ENCODE data around the gene FAM13C. TPM values are rescaled to one million over a fixed set of nuclear protein-coding genes. Genes with fewer than 3 reads are reported as not detected.
"Not testable (repeated sequence)": the region's sequence is repeated elsewhere in the genome, so short reads cannot be mapped to it uniquely, and the experiment has no call there.

FAM13C gene
- total RNA-seq, 1 experiment from 2014 or later = 0.10 TPM

DNA sequence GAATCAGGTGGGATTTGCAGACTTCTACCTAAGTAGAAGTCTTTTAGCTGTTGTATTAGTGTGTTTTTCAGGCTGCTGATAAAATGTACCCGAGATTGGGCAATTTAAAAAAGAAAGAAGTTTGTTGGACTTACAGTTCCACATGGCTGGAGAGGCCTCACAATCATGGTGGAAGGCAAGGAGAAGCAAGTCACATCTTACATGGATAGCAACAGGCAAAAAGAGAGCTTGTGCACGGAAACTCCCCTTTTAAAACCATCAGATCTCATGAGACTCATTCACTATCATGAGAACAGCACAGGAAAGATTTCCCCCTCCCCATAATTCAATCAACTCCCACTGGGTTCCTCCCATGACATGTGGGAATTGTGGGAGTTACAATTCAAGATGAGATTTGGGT lies 123.2 kb downstream of the FAM13C start:
- DNase-seq (ENCODE audit: extremely low read depth, low read depth) = not testable (repeated sequence)

DNA sequence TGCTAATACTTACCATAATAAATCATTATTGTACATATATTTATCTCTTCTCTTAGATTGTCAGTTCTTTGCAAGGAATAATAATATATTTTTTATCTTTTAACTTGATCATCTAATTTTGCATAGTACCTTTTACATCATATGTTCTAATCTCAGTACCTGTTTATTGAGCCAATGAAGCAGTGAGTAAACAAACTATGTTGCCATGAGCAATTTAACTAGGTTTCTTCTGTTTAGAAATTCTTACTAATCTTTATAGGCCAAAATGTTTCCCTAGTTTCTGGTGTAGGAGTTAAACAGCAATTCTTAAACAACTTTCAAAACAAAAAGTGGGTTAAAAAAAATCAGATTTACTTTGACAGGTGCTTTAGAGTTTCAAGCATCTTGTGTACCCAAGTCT lies 124.6 kb downstream of the FAM13C start:
- no peak for DNase-seq (ENCODE audit: extremely low read depth, low read depth)

DNA sequence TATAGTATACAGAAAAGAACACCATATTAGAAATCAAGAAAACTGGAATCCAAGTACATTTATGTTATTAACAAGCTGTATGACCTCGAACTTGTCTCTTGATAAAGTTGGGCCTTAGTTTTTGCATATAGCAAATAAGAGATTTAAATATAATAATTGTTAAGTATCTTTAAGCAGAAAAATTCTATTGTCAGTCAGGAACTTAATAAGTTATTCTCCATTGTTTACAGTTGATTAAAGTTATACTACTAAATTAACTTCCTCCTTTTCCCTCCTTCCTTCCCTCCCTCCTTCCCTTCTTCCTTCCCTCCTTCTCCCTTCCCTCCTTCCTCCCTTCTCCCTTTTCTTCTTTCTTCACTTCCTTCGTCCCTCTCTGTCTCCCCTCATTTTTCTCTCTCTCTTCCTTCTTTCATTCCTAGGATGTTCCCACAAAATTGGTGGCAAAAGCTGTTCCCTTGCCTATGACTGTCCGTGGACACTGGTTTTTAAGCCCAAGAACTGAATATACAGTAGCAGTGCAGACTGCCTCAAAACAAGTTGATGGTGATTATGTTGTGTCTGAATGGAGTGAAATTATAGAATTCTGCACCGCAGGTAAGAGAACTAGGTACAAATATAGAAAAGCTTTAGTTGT lies 126.2 kb downstream of the FAM13C start:
- no peak for DNase-seq (ENCODE audit: extremely low read depth, low read depth)

DNA sequence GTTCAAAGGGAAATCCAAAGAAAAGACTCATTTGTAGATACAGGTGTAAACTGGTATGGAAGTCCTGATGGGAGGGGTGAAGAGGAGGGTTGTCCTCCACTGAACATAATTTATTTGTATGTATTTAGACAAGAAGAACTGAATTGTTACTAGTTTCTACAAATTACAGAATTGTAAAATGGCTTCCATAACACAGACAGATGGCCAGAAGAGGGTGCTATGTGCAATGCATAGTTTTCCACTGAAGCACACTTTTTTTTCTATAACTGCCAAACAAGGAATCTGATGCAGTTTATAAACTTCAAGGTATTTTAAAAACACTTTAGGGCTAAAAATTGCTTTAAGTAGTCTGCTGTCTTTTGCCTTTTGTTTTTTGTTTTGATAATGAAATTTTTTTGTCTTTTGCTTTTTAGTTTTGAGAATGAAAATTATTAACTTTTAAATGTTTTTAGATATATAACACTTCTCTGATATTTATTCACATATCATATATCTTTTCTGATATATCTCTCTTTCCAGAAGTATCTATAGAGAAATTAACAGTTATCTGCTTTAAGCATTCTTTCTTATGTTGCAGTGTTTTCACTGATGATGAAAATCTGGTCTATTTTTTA lies 127.4 kb downstream of the FAM13C start:
- DNase-seq (ENCODE audit: extremely low read depth, low read depth) = peak; percentile 28

DNA sequence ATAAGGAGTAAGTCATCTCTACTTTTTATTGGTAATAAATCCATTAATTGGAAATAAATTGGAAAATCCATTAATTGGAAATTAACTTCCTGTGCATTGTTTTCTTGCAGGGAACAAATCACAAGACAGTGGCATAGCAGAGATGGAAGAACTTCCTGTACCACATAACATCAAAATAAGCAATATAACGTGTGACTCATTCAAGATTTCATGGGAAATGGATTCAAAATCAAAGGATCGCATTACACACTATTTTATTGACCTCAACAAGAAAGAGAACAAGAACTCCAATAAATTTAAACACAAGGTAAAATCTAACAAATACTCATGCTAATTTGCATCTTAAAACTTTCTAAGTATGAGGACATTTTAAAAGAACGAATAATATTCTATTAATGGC lies 128.2 kb downstream of the FAM13C start:
- DNase-seq (ENCODE audit: extremely low read depth, low read depth) = no peak

DNA sequence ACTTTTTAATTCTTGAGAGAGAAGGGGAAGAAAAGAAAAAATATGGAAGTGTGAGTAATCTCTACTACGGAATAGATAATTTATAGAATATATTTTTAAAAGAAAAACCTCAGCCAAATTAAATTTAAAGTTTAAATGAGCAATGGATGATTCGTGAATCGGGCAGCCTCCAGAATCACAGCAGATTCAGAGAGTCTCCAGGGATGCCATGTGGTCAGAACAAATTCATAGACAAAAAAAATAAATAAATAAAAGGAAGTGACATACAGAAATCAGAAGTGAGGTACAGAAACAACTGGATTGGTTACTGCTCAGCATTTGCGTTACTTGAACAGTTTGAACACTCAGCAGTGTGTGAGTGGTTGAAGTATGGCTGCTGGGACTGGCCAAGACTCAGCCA lies 132.9 kb downstream of the FAM13C start:
- no peak for DNase-seq (ENCODE audit: extremely low read depth, low read depth)

DNA sequence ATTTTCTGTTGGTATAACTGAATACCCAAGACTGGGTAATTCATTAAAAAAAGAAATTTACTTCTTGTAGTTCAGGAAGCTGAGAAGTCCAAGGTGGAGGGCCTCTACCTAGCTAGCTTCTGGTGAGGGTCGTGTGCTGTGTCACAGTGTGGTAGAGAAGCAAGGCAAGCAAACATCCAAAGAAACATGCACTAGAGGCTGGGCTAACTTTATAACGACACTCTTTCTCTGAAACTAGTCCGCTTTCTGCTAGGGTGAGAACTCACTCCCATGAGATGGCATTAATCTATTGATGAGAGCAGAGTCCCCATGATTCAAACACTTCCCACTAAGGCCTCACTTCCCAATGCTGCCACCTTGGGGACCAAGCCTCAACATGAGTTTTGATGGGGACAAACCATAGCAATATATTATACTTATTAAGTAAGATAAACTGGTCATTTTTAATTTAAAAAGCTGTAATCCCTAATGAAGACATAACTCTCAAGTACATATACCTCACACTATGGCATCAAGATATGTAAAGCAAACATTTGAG lies 135.1 kb downstream of the FAM13C start:
- DNase-seq (ENCODE audit: extremely low read depth, low read depth) = no peak

DNA sequence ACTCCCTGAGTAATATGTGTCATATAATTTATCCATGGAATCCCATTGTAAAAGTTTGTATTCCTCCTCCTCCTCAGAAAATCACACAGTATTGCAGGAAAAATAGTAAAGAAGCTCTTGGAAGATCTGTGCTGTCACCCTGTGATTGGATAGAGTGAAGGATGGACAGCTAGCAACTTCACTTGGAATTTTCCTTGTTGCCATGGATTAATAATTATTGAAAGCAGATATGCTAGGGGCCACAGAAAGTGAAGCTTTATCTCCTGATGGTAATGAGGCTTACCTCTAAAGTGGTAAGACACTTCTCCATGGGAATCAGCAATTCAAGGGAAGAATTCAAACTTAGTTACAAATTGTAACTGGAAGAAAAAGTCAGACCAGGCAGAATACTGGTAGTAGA lies 137.1 kb downstream of the FAM13C start:
- no peak for DNase-seq (ENCODE audit: extremely low read depth, low read depth)

DNA sequence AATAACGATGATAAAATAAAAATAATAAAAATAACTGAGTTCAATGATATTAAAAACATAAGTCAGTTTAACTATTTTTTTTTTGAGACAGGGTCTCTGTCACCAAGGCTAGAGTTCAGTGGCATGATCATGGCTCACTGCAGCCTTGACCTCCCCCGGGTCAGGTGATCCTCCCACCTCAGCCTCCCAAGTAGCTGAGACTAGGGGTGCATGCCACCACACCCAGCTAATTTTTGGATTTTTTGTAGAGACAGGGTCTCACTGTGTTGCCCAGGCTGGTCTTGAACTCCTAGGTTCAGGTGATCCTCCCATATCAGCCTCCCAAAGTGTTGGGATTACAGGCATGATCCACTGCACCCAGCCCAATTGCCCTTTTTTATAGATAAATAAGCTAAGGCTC lies 138.8 kb downstream of the FAM13C start:
- DNase-seq (ENCODE audit: extremely low read depth, low read depth) = not testable (repeated sequence)

DNA sequence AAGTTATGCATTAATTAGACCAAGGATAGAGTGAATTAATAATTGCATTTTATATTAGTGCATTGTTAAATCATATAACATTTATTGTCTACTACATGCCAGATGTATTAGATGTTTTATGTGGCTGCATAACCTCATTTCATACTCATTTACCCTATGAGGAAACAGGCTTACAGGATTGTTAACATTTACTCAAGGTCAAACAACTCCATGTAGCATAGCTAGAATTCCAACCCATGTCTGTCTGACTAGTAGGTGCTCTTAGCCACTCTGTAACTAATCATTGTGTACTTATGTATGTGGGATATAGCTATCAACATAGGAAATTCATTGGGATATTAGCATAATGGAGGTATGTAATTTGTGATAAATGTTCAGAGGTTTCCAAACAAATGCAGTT lies 139.6 kb downstream of the FAM13C start:
- no peak for DNase-seq (ENCODE audit: extremely low read depth, low read depth)

DNA sequence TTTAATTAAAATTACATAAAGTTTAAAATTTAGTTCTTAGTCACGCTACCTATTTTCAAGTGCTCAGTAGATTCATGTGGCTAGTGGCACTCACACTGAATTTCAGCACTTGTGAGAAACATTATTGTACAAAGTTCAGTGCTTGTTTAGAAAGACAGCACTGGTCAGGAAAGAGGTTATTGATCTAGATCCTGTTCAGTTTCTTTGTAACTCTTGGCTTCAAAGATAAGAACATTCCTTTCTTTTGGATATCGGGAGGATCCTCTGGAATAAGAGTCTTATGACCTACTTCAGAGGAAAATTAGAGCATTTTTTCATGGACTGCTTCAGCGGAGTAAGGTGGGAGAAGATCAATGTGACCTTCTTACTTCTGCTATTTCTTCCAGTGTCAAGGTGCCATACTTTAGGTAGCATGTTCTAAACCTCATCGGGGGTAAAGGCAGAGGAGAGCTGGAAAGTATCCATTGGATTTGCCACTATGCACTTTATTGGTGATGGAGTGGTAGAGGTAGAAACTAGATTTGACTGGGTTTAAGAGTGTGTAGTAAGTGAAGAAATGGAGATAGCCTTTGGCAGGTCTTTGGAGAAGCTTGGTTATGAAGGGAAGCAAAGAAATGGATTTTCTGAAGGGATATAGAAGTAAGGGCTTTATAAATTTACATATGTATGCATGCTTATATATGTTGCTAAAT lies 146.0 kb downstream of the FAM13C start:
- DNase-seq (ENCODE audit: extremely low read depth, low read depth) = no peak

DNA sequence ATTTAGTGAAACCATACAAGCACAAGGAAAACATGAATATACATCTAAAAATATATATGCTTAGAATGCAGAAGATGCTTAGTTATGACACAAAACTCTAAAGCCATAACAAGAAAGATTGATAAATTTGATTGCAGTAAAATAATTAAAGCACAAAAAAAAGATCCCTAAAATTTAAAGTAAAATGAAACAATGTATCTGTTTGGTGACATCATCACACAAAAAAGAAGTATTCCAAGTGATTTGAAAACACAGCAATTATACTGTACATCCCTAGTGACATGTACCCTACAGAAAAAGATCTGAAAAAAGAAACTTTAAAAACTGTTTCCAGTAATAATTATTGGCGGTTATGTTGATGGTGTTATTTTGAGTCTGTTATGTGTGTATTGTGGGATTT lies 148.2 kb downstream of the FAM13C start:
- no peak for DNase-seq (ENCODE audit: extremely low read depth, low read depth)

DNA sequence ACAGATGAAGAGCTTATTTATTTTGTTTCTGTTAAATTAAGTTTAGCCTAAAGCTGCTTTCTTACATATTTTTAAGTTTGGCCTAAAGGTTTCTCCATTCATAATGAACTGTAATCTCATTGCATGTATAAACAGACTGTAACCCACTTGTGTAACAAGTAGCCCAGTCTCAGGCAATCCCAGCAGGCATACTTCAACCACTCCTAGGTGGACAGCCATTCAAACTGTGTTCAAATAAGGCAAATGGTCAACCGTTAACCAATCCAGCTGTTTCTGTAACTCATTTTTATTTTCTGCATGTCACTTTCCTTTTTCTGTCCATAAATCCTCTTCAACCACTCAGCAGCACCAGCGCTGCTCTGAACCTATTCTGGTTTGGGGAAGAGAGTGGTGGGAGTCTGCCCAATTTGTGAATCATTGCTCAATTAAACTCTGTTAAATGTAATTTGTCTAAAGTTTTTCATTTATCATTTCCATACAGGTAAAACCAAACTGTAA lies 150.0 kb downstream of the FAM13C start:
- DNase-seq (ENCODE audit: extremely low read depth, low read depth) = no peak

DNA sequence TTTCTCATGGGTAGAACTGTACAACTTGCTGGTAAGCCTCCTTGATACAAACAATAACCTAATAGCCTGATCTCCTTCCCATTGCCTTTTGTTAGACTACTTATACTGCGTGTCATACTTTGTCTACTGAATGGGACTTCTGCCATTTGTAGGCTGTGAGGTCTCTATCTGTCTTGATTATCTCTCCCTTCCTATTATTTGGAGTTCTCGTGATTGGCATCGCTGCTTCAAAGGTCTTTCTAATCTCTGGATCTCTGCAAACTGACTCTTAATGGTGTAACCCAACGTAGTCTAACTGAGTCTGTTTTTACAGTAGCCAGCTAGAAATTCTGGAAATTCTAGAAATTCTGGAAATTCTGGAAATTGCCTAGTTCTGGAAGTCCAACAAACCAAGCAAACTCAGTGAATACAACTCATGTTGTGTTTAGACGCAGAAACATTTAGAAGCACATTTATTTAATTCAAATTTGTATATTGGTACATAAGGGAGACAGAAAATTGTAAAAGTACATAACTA lies 156.1 kb downstream of the FAM13C start:
- no peak for DNase-seq (ENCODE audit: extremely low read depth, low read depth)

Other genes with a start within 250 kb of the FAM13C start
- gene PHYHIPL, start 185.9 kb downstream of the FAM13C start, total RNA-seq (2014; rRNA removed; shearing (Covaris generic)) = not detected in 2 replicates

All from NCI-H460 (cell line).